Measurements from ENCODE around the gene NAT8.
"Not testable (repeated sequence)": the region's sequence is repeated elsewhere in the genome, so short reads cannot be mapped to it uniquely, and the experiment has no call there.

DNA sequence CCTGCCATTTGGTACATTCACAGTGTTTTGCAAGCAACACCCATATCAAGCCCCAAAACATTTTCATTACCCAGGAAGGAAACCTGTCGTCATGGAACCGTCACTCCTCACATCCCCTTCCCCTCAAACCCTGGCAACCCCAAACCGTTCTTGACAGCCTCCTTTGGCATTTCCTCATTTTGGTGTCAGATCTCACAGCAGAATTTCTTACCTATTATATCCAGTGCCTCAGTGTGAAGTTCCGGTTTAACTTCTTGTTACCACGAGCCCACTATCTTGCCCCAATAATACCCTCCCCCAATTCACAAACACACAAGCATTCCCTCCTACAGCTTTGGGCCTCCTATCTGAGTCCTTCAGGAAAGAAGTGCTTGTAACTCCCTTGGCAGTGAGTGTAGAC, 16.0 kb downstream of the NAT8 start:
- not testable (repeated sequence) for TF ChIP-seq EZH2 (IDR thresholded peaks at IDR 0.05; ENCODE audit: low read length)
- TF ChIP-seq, protein P1, sequence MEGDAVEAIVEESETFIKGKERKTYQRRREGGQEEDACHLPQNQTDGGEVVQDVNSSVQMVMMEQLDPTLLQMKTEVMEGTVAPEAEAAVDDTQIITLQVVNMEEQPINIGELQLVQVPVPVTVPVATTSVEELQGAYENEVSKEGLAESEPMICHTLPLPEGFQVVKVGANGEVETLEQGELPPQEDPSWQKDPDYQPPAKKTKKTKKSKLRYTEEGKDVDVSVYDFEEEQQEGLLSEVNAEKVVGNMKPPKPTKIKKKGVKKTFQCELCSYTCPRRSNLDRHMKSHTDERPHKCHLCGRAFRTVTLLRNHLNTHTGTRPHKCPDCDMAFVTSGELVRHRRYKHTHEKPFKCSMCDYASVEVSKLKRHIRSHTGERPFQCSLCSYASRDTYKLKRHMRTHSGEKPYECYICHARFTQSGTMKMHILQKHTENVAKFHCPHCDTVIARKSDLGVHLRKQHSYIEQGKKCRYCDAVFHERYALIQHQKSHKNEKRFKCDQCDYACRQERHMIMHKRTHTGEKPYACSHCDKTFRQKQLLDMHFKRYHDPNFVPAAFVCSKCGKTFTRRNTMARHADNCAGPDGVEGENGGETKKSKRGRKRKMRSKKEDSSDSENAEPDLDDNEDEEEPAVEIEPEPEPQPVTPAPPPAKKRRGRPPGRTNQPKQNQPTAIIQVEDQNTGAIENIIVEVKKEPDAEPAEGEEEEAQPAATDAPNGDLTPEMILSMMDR (optimal IDR thresholded peaks at IDR 0.05 in 1 of 3, IDR thresholded peaks at IDR 0.05 in 1 of 3, conservative IDR thresholded peaks at IDR 0.05 in 1 of 3; ENCODE audit: extremely low read depth in 1 of 3, insufficient read depth in 2 of 3, low read length in 3 of 3) = not testable (repeated sequence)
